NCI-H2227 (cell line): ENCODE results near the gene KLHL2.
A peak's percentile ranks its signal among the peaks of the same experiment; 100 is the strongest.
"Not testable (repeated sequence)": the region's sequence is repeated elsewhere in the genome, so short reads cannot be mapped to it uniquely, and the experiment has no call there.

Source experiments
- DNase-seq: peaks from one replicate; lab custom pipeline; 2025; ENCODE audit not compliant: unreplicated experiment; lab: John Stamatoyannopoulos, UW

The KLHL2 gene

GRCh38 chr4:165201806-165202205 is 5.6 kb upstream of the KLHL2 start:
- no peak for DNase-seq

GRCh38 chr4:165203541-165204461 is 3.6 kb upstream of the KLHL2 start:
- no peak for DNase-seq

GRCh38 chr4:165204462-165204830 is 2.9 kb upstream of the KLHL2 start:
- DNase-seq: no peak

GRCh38 chr4:165207016-165207430 is 338 bp upstream of the KLHL2 start:
- DNase-seq: peak; percentile 54

- DNase-seq: no peak
These were observed 876 bp downstream of the KLHL2 start for GRCh38 chr4:165208221-165208652.

- DNase-seq: no peak
These were observed 1.5 kb downstream of the KLHL2 start for GRCh38 chr4:165208741-165209388.

- DNase-seq: no peak
These were observed 2.4 kb downstream of the KLHL2 start for GRCh38 chr4:165209796-165210195.

- DNase-seq: no peak
These were observed 3.2 kb downstream of the KLHL2 start for GRCh38 chr4:165210566-165210965.

GRCh38 chr4:165212647-165213046 is 5.3 kb downstream of the KLHL2 start:
- DNase-seq: not testable (repeated sequence)

GRCh38 chr4:165213404-165213803 is 6.0 kb downstream of the KLHL2 start:
- DNase-seq: not testable (repeated sequence)

- not testable (repeated sequence) for DNase-seq
These were observed 6.8 kb downstream of the KLHL2 start for GRCh38 chr4:165213991-165214709.

GRCh38 chr4:165215034-165215751 is 7.8 kb downstream of the KLHL2 start:
- DNase-seq: not testable (repeated sequence)

GRCh38 chr4:165215761-165216487 is 8.6 kb downstream of the KLHL2 start:
- not testable (repeated sequence) for DNase-seq

GRCh38 chr4:165217325-165217724 is 10.0 kb downstream of the KLHL2 start:
- no peak for DNase-seq

- DNase-seq: not testable (repeated sequence)
These were observed 13.9 kb downstream of the KLHL2 start for GRCh38 chr4:165221306-165221705.

- not testable (repeated sequence) for DNase-seq
These were observed 14.8 kb downstream of the KLHL2 start for GRCh38 chr4:165221993-165222650.

GRCh38 chr4:165222651-165222994 is 15.3 kb downstream of the KLHL2 start:
- no peak for DNase-seq

GRCh38 chr4:165227401-165227800 is 20.0 kb downstream of the KLHL2 start:
- not testable (repeated sequence) for DNase-seq

- DNase-seq: not testable (repeated sequence)
These were observed 22.3 kb downstream of the KLHL2 start for GRCh38 chr4:165229490-165230200.
